HG02588 (cell line): ENCODE results near the gene GRAMD2B.
"Not testable (repeated sequence)": the region's sequence is repeated elsewhere in the genome, so short reads cannot be mapped to it uniquely, and the experiment has no call there.

ENCODE experiments used
- ATAC-seq: cut with Tn5 transposase; IDR thresholded peaks from one replicate; pipeline ENCODE4 v1.9.1; 2021; ENCODE audit warnings: mild to moderate bottlenecking, moderate library complexity; ENCODE audit not compliant: unreplicated experiment

The GRAMD2B gene

GRCh38 chr5:126422994-126423788 lies at the start of gene GRAMD2B:
Gene GRAMD2B (plus strand): TSS chr5:126423409. CDS start chr5:126423607, 198 bp downstream.
- peak; percentile 86 for ATAC-seq

DNA sequence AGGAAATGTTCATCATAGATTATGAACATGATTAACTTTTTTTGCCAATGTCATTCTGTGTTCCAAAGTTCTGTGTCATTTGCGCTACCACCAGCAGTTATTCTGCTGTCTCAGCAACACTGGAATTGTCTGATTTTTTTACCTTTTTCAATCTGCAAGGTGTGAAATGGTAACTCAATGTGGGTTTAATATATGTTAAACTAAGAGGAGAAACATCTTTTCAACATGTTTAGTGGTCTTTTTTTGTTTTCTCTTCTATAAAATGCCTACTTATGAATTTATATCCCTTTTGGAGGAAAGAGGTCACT lies 49.1 kb upstream of the GRAMD2B start:
- no peak for ATAC-seq

- no peak for ATAC-seq
These were observed 46.8 kb upstream of the GRAMD2B start for GRCh38 chr5:126376443-126376842.

DNA sequence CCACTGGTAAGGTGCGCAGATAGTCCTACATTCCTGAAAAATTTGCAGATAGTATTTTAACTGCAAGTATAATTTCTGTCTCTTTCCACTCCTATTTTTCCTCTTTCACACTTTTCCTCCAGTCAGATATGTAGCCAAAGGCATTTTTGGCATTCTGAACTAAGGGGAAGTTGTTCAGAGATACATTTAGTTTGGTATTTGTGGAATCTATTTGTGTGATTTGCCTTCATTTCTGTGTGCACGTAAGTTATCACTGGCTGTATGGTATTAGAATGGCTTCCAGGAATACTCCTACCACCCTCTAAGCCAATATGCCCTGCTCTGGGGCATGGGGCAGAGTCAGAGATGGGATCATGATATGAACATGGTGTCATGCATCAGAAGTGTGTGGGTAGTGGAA lies 45.8 kb upstream of the GRAMD2B start:
- ATAC-seq = no peak

- ATAC-seq = not testable (repeated sequence)
These were observed 42.9 kb upstream of the GRAMD2B start for GRCh38 chr5:126380316-126380715.

DNA sequence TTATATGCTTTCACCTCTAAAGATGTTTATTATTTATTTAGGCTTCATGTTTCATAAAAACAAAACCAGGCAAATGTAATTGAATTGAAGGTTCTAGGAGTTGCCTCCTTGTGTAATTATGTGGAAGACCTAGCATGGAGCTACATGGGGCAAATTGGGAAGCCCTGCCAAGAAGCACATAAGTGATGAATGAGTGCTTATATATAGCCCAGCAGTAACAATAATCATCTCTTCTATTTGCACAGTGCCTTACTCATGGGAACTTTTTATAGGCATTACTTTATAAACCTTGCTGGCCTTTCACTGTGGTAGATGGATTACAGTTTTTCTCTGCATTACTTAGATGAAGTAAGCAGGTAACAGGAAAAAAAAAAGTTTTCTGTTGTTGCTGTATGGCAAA lies 40.0 kb upstream of the GRAMD2B start:
- ATAC-seq = no peak

DNA sequence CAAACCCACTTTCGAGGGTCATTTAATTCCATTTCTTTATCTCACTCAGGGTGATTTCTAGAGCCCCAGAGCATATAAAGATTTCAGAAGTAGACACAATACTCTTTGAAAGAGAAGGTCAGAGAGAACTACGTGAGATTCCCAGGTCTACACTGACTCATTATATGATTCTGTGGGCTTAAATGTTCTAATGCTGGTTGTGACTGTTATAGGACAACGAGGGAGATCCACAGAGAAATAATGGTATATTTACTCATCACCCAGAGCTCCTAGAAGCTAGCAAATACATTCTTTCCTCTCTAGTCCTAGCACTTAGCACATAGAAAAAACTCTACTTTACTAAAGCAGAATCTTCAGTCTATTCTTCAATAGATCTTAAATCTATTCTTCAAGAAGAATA lies 39.4 kb upstream of the GRAMD2B start:
- ATAC-seq = no peak

- no peak for ATAC-seq
These were observed 38.2 kb upstream of the GRAMD2B start for GRCh38 chr5:126384985-126385384.

- ATAC-seq = no peak
These were observed 37.4 kb upstream of the GRAMD2B start for GRCh38 chr5:126385524-126386502.

DNA sequence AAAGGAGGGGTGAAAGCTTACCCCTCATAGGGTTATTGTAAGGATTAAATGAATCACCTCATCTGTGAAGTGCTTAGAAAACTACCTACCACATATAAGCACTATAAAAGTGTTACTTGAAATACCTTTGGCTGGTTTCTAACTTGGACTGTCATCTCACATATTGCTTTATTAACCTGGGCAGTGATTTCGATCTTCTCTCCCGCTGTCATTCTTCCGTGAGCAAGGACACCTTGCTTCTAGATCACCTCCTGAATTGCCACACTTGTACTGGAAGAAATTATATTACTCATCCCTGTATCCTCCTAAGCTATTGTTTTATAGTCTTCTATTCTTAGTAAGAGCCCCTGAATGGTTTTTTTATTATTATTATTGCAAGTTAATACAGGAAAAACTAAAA lies 34.0 kb upstream of the GRAMD2B start:
- ATAC-seq = no peak

GRCh38 chr5:126390051-126390450 lies 33.2 kb upstream of the GRAMD2B start:
- ATAC-seq = no peak

GRCh38 chr5:126391386-126391785 lies 31.8 kb upstream of the GRAMD2B start:
- ATAC-seq = no peak

GRCh38 chr5:126394211-126394788 lies 28.9 kb upstream of the GRAMD2B start:
- no peak for ATAC-seq

- ATAC-seq = no peak
These were observed 28.0 kb upstream of the GRAMD2B start for GRCh38 chr5:126395198-126395597.

DNA sequence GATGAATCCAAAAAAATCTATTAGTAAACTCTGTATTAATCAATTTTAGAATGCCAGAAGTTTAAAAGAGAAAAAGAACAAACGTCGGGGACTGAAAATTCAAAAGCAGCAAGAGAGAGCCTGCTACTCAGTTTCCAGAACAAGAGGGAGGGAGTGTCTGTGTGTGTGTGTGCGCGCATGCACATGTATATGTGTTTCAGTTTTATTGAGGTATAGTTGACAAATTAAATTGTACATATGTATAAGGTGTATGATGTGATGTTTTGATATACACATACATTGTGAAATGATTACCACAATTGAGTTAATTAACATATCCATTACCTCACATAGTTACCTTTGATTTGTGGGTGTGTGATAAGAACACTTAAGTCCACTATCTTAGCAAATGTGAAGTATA lies 27.6 kb upstream of the GRAMD2B start:
- ATAC-seq = no peak

DNA sequence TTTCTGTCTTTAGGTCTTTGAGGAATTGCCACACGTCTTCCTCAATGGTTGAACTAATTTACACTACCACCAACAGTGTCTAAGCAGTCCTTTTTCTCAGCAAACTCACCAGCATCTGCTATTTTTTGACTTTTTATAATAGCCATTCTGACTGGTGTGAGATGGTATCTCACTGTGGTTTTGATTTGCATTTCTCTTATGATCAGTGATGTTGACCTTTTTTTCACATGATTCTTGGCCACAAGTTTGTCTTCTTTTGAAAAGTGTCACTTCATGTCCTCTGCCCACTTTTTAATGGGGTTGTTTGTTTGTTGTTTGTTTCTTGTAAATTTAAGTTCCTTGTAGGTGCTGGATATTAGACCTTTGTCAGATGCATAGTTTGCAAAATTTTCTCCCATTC lies 26.5 kb upstream of the GRAMD2B start:
- not testable (repeated sequence) for ATAC-seq

DNA sequence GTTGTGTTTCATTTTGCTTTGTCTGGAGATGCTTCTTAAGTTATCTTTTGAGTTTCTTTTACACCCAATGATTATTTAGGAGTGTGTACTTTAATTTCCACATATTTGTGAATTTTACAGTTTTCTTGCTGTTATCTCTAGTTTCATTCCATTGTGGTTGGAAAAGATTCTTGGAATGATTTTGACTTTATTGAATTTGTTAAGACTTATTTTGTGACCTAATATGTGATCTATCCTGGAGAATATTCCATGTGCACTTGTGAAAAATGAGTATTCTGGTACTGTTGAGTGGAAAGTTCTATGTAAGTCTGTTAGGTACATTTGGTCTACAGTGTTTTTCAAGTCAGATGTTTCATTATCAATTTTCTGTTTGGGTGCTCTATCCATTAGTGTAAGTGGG lies 24.4 kb upstream of the GRAMD2B start:
- ATAC-seq = no peak

- ATAC-seq = no peak
These were observed 22.5 kb upstream of the GRAMD2B start for GRCh38 chr5:126400621-126401251.

GRCh38 chr5:126402621-126403555 lies 20.3 kb upstream of the GRAMD2B start:
- ATAC-seq = no peak

GRCh38 chr5:126403876-126404275 lies 19.3 kb upstream of the GRAMD2B start:
- no peak for ATAC-seq
